Loucy (cell line): ENCODE measurements around the gene PDE4DIP.
"Not testable (repeated sequence)": the region's sequence is repeated elsewhere in the genome, so short reads cannot be mapped to it uniquely, and the experiment has no call there.

Experiments
- EZH2phosphoT487 ChIP-seq: fragments of 200-600 bp; IDR thresholded peaks from 2 replicates; pipeline ENCODE4 v1.6.1; 2018; ENCODE audit warnings: antibody characterized with exemption, mild to moderate bottlenecking, moderate library complexity, borderline replicate concordance
- TF ChIP-seq, protein P1 (sequence below): fragments of 200-600 bp; sonication (generic); conservative IDR thresholded peaks from 2 replicates; pipeline ENCODE4 v1.5.1; 2014; ENCODE audit warnings: mild to moderate bottlenecking, antibody characterized with exemption, low read length

- TF ChIP-seq, protein P1, sequence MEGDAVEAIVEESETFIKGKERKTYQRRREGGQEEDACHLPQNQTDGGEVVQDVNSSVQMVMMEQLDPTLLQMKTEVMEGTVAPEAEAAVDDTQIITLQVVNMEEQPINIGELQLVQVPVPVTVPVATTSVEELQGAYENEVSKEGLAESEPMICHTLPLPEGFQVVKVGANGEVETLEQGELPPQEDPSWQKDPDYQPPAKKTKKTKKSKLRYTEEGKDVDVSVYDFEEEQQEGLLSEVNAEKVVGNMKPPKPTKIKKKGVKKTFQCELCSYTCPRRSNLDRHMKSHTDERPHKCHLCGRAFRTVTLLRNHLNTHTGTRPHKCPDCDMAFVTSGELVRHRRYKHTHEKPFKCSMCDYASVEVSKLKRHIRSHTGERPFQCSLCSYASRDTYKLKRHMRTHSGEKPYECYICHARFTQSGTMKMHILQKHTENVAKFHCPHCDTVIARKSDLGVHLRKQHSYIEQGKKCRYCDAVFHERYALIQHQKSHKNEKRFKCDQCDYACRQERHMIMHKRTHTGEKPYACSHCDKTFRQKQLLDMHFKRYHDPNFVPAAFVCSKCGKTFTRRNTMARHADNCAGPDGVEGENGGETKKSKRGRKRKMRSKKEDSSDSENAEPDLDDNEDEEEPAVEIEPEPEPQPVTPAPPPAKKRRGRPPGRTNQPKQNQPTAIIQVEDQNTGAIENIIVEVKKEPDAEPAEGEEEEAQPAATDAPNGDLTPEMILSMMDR = not testable (repeated sequence)
- not testable (repeated sequence) for TF ChIP-seq EZH2phosphoT487
These were observed 37.0 kb downstream of the PDE4DIP start for GRCh38 chr1:148881261-148881660.
